Activated CD8-positive, alpha-beta memory T cell treated with anti-CD3 and anti-CD28 coated beads, Interleukin-2, amount 50 U/mL, for 48 hours (primary cell): ENCODE data around the gene SPPL3.

ENCODE experiments used
- DNase-seq: peaks from one replicate; pipeline ENCODE4 v3.0.0-alpha.2; 2020

The SPPL3 gene

GRCh38 chr12:120872487-120872886 lies 31.7 kb downstream of the SPPL3 start:
- DNase-seq = no peak

GRCh38 chr12:120870415-120870814 lies 33.7 kb downstream of the SPPL3 start:
- no peak for DNase-seq

- DNase-seq = no peak
Observed at GRCh38 chr12:120869376-120869775, 34.8 kb downstream of the SPPL3 start.

- no peak for DNase-seq
Observed at GRCh38 chr12:120866108-120866507, 38.0 kb downstream of the SPPL3 start.

- DNase-seq = no peak
Observed at GRCh38 chr12:120865098-120865497, 39.1 kb downstream of the SPPL3 start.

GRCh38 chr12:120862664-120863063 lies 41.5 kb downstream of the SPPL3 start:
- no peak for DNase-seq

- no peak for DNase-seq
Observed at GRCh38 chr12:120861074-120861795, 42.9 kb downstream of the SPPL3 start.

GRCh38 chr12:120858306-120859088 lies 45.7 kb downstream of the SPPL3 start:
- DNase-seq = no peak

- DNase-seq = no peak
Observed at GRCh38 chr12:120856980-120857379, 47.2 kb downstream of the SPPL3 start.

- DNase-seq = no peak
Observed at GRCh38 chr12:120855823-120856588, 48.2 kb downstream of the SPPL3 start.

GRCh38 chr12:120854804-120855203 lies 49.4 kb downstream of the SPPL3 start:
- no peak for DNase-seq

- DNase-seq = no peak
Observed at GRCh38 chr12:120853188-120853587, 51.0 kb downstream of the SPPL3 start.

- DNase-seq = no peak
Observed at GRCh38 chr12:120851944-120852343, 52.2 kb downstream of the SPPL3 start.

GRCh38 chr12:120851444-120851843 lies 52.7 kb downstream of the SPPL3 start:
- DNase-seq = no peak

GRCh38 chr12:120849765-120850164 lies 54.4 kb downstream of the SPPL3 start:
- no peak for DNase-seq

- no peak for DNase-seq
Observed at GRCh38 chr12:120847814-120848213, 56.3 kb downstream of the SPPL3 start.

GRCh38 chr12:120847392-120847791 lies 56.8 kb downstream of the SPPL3 start:
- DNase-seq = no peak

GRCh38 chr12:120846721-120847120 lies 57.4 kb downstream of the SPPL3 start:
- DNase-seq = no peak

GRCh38 chr12:120845696-120846095 lies 58.5 kb downstream of the SPPL3 start:
- DNase-seq = no peak

- no peak for DNase-seq
Observed at GRCh38 chr12:120844768-120845449, 59.2 kb downstream of the SPPL3 start.

GRCh38 chr12:120844297-120844696 lies 59.9 kb downstream of the SPPL3 start:
- no peak for DNase-seq

GRCh38 chr12:120843472-120843871 lies 60.7 kb downstream of the SPPL3 start:
- no peak for DNase-seq

- DNase-seq = no peak
Observed at GRCh38 chr12:120842595-120842994, 61.6 kb downstream of the SPPL3 start.
